ENCODE results near the gene DST. TPM values are rescaled to one million over a fixed set of nuclear protein-coding genes. Genes with fewer than 3 reads are reported as not detected.
A peak's percentile ranks its signal among the peaks of the same experiment; 100 is the strongest.

Gene DST
- total RNA-seq, 2 donors from 2014 or later: 101 to 113 TPM

DNA sequence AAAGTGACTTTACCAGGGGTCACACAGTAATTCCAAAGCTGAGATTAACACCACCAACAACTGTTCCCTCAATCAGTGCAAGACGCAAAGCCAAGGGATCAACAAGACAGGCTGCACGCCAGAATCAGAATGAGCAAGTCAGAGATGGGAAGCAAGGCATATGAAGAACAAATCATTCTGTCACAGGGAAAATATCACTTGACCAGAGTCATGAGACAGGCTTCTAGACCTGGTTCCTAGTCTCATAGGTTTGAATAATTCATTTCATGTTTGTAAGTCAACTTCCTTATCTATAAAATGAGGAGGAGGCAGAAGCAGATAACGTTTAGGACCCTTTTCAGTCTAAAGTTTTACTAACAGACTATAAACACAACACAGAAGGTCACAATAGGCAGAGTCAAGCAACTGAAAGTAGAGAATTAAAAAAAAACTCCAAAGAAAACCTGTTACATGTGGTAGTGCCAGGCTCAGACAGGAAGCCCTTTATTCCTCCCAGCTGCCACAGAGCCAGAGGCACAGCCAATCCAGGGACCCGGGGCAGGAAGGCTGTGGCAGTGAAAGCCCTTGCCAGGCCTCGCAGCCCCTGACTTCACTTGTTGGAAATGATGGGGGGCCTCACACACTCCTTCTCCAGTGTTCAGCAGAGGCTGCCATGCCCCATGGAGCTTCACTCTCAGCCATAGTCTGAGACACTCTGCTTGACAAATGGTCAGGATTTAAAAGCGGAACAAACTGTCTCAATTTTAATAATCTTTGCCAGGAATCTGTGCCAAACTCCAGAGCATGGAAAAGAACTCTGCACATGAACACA, 29.2 kb upstream of the DST start:
- H3K9me3 ChIP-seq (ENCODE audit: control insufficient read depth, low read length): no peaks in the 10 kb centered on the region
- H3K4me1 Mint-ChIP-seq: peaks cover 23% of the 10 kb centered on the region
- 74 to 80% methylated on average over 2 to 6 of the region's 6 CpGs for WGBS, 2 experiments (ENCODE audit: insufficient coverage in 1 of 2, insufficient read length in 1 of 2)
- no peaks in the 10 kb centered on the region for H3K36me3 ChIP-seq (ENCODE audit: control insufficient read depth, insufficient read depth, low read length)
- H3K27me3 ChIP-seq (ENCODE audit: control insufficient read depth, insufficient read depth, low read length, poor library complexity, severe bottlenecking): no peaks in the 10 kb centered on the region
- no peak overlapping the region for H3K9ac ChIP-seq (ENCODE audit: extremely low read depth, low read length, poor library complexity, severe bottlenecking)
- no peaks in the 10 kb centered on the region for H3K9me3 Mint-ChIP-seq
- TF ChIP-seq, protein P1, sequence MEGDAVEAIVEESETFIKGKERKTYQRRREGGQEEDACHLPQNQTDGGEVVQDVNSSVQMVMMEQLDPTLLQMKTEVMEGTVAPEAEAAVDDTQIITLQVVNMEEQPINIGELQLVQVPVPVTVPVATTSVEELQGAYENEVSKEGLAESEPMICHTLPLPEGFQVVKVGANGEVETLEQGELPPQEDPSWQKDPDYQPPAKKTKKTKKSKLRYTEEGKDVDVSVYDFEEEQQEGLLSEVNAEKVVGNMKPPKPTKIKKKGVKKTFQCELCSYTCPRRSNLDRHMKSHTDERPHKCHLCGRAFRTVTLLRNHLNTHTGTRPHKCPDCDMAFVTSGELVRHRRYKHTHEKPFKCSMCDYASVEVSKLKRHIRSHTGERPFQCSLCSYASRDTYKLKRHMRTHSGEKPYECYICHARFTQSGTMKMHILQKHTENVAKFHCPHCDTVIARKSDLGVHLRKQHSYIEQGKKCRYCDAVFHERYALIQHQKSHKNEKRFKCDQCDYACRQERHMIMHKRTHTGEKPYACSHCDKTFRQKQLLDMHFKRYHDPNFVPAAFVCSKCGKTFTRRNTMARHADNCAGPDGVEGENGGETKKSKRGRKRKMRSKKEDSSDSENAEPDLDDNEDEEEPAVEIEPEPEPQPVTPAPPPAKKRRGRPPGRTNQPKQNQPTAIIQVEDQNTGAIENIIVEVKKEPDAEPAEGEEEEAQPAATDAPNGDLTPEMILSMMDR (conservative IDR thresholded peaks at IDR 0.05): no peak
- H3K36me3 Mint-ChIP-seq (ENCODE audit: low read depth): peaks cover 15% of the 10 kb centered on the region
- H3K4me3 Mint-ChIP-seq: no peak overlapping the region
- peak overlapping the region; percentile 70 for H3K27ac Mint-ChIP-seq
- H3K4me1 ChIP-seq (ENCODE audit: control insufficient read depth, insufficient read depth, low read length): peaks cover 4% of the 10 kb centered on the region
- H3K4me3 ChIP-seq (ENCODE audit: low read length): no peak overlapping the region
- DNase-seq: peak; percentile 48
- H3K27ac ChIP-seq (ENCODE audit: low read depth, low read length): no peak overlapping the region
- H3K27me3 Mint-ChIP-seq (ENCODE audit: insufficient read depth): no peaks in the 10 kb centered on the region

GRCh38 chr6:56671160-56671559, 28.5 kb upstream of the DST start:
- TF ChIP-seq, protein P1 (conservative IDR thresholded peaks at IDR 0.05): peak; percentile 23
- Mint-ChIP-seq H3K27me3 (ENCODE audit: insufficient read depth) (no peaks in the 10 kb centered on the region), H3K27ac (peak overlapping the region; percentile 70), H3K36me3 (ENCODE audit: low read depth) (peaks cover 9% of the 10 kb centered on the region), H3K4me1 (peaks cover 25% of the 10 kb centered on the region), H3K4me3 (no peak overlapping the region), H3K9me3 (no peaks in the 10 kb centered on the region)
- no peaks in the 10 kb centered on the region for H3K27me3 ChIP-seq (ENCODE audit: control insufficient read depth, insufficient read depth, low read length, poor library complexity, severe bottlenecking)
- no peaks in the 10 kb centered on the region for H3K36me3 ChIP-seq (ENCODE audit: control insufficient read depth, insufficient read depth, low read length)
- no peak overlapping the region for H3K4me3 ChIP-seq (ENCODE audit: low read length)
- no peak overlapping the region for H3K27ac ChIP-seq (ENCODE audit: low read depth, low read length)
- H3K4me1 ChIP-seq (ENCODE audit: control insufficient read depth, insufficient read depth, low read length): peaks cover 4% of the 10 kb centered on the region
- no peak overlapping the region for H3K9ac ChIP-seq (ENCODE audit: extremely low read depth, low read length, poor library complexity, severe bottlenecking)
- 100% methylated on average over 1 of the region's 1 CpG; no CpG with 5 or more reads in 1 of the 2 experiments for WGBS, 2 experiments (ENCODE audit: insufficient coverage in 1 of 2, insufficient read length in 1 of 2)
- no peak for DNase-seq
- H3K9me3 ChIP-seq (ENCODE audit: control insufficient read depth, low read length): no peaks in the 10 kb centered on the region

DNA sequence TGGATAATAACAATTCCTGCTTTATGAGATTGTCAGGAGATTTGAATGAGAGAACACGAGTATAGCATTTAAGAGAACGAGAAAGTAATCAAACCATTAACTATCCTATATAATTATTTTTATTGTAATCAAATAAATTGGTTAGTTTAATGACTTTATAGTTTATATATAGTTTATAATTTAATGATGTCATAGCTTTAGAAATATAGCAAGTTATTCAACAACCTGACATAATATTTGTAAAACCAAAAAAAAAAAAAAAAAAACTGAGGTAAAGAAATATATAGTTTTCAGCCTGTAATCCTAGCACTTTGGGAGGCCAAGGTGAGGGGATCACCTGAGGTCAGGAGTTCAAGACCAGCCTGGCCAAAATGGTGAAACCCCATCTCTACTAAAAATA, 26.4 kb upstream of the DST start:
- Mint-ChIP-seq H3K9me3 (no peaks in the 10 kb centered on the region), H3K27me3 (ENCODE audit: insufficient read depth) (no peaks in the 10 kb centered on the region), H3K4me3 (no peak overlapping the region), H3K4me1 (peaks cover 35% of the 10 kb centered on the region), H3K27ac (no peak overlapping the region), H3K36me3 (ENCODE audit: low read depth) (peaks cover 7% of the 10 kb centered on the region)
- Histone ChIP-seq H3K27me3 (ENCODE audit: control insufficient read depth, insufficient read depth, low read length, poor library complexity, severe bottlenecking) (no peaks in the 10 kb centered on the region), H3K9ac (ENCODE audit: extremely low read depth, low read length, poor library complexity, severe bottlenecking) (no peak overlapping the region), H3K27ac (ENCODE audit: low read depth, low read length) (no peak overlapping the region), H3K4me1 (ENCODE audit: control insufficient read depth, insufficient read depth, low read length) (peaks cover 9% of the 10 kb centered on the region), H3K4me3 (ENCODE audit: low read length) (no peak overlapping the region), H3K9me3 (ENCODE audit: control insufficient read depth, low read length) (no peaks in the 10 kb centered on the region), H3K36me3 (ENCODE audit: control insufficient read depth, insufficient read depth, low read length) (no peaks in the 10 kb centered on the region)
- DNase-seq: no peak
- WGBS, 2 experiments (ENCODE audit: insufficient coverage in 1 of 2, insufficient read length in 1 of 2): no CpG with 5 or more reads among the region's 2 CpGs
- TF ChIP-seq, protein P1 (conservative IDR thresholded peaks at IDR 0.05): no peak

Measured in endodermal cell (in vitro differentiated cells).